HG02884 (cell line): ENCODE data around the gene RAP2A.

Experiments
- ATAC-seq: cut with Tn5 transposase; IDR thresholded peaks from one replicate; pipeline ENCODE4 v1.9.1; 2021; ENCODE audit warnings: mild to moderate bottlenecking, moderate library complexity; ENCODE audit not compliant: unreplicated experiment

Gene RAP2A

DNA sequence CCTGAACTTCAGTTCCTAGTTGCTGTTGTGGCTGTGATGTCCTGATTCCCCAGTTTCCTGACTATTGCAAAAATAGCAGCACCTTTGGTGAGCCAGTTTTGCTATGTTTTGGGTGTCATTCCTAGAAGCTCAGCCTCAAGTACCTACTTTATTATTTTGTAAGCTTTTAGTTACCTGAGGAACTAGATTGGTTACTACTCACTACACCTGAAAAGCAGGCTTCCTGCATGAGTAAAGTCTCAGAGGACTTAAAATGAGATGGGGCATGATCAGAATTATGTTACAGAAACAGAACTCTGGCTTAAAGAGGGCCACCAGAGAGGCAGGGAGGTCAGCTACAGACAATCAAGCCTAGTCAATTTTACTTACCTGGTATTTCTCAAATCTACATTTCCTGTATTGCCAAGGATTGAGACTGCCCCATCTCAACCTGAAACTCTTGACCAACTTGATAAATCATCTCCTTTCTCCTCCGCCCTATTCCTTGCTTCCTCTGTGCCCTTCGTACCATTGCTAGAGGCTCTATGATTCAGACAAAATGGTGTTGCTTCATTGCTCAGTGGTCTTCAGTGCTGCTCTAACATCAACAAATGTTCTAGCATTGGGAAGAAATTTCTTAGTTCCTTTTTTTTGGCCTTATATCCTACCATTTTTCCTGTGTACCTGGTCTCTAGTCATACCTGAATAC is 58.9 kb downstream of the RAP2A start:
- no peak for ATAC-seq

DNA sequence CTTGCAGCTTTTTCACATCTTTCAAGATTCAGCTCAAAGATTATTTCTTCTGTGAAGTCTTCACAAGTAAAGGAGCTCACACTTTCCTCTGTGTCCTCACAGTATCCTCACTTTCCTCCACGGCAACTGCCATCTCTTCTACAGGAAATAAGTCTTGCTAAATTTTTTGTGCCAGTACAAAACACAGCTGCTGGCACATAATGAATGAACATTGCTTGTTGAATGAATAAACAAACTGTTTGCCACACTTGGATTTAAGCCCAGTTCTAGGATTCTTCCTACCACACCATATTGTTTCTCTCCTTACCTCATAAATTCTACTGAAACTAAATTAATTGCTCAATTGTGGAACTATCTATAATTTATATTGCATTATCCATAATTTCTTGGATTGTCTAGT is 59.5 kb downstream of the RAP2A start:
- no peak for ATAC-seq

- no peak for ATAC-seq
Observed at GRCh38 chr13:97495678-97496077, 61.7 kb downstream of the RAP2A start.

DNA sequence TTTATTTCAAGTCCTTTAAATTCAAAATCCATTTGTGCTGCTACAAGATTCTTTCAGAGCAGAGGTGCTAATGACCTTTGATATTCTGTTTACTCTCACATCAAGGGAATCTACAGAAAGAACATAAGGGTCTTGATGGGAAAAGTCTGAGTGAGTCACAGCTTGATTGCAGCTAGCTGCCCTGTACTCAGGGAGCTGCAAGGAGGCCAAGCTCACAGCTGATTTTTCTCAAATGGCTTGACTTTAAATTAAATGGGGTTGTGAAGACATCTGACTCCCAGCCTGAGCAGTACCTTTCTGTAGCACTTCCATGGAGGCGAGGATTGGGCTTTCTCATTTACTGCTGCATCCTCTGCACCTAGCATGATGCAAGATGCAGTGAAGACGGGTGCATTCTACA is 62.5 kb downstream of the RAP2A start:
- ATAC-seq = no peak

- ATAC-seq = no peak
Observed at GRCh38 chr13:97497400-97497799, 63.4 kb downstream of the RAP2A start.

- no peak for ATAC-seq
Observed at GRCh38 chr13:97498419-97498818, 64.5 kb downstream of the RAP2A start.

DNA sequence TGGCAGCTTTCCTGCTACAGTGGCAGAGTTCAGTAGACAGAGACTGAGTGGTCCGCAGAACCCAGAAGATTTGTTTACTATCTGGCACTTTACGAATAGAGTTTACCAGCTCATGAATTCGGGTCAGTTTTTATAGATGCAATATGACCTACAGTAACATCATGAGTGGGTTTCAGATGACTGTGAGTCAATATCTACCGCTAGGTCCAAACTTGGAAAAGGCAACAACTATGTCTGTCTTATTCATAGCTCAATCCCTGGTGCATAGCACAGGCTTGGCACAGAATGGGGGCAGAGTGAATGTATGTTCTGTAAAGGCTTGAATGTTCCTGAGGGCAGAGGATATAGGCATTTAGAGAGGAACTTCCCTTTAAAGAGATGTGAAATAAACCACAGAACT is 65.2 kb downstream of the RAP2A start:
- no peak for ATAC-seq

DNA sequence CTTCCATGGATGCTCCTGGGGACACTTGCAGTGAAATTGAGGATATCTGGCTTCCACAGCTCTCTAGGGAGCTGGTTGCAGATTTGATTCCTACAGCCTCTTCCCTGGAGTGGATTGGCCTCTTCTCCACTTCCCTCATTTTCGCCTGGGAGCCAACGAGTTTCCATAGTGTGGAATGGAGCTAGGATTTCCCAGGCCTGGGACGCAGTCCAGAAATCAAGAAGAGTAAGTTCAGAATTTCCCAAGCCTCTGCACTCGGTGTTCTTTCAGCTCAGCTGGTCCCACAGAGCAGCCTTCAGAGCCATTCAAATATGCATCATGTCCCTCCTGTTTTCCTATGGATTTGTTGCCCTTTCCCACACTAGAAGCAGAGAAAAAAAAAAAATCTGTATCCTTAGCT is 68.2 kb downstream of the RAP2A start:
- ATAC-seq = no peak

DNA sequence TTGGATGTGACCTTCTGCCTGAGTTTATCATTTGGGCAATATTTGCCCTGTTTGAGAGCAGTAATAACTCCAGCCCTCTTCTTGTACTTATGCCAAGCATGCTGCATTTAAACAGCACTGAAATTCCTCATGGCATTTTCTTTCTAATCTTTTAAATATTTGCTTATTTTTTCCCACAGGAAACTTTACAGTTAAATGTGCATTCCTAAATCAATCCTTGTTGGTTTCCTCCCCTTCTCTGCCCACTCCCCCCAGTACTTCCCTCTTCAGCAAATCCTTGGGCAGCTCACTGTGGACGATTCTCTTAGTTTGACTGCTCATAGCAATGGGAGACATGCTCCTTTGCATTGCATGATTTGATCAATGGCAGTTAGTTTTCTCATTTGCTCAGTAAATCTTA is 68.7 kb downstream of the RAP2A start:
- ATAC-seq = no peak

DNA sequence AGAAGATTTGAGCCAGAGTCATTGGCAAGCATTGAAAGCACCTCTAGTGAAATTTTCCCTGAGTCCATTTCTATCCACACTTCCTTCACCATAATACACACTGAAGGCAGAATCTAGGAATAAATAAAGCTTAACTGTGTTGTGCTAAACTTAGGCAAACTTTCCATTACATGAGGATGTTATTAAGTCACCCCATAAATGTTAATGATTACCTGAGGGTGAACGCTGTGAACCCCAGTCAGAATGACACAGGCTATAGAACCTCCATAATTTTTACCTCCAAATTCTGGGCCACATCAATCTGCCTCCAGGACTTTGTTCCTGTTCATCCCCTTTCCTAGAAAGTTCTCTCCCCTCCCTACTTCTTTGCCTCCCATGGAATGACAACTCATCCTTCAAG is 71.0 kb downstream of the RAP2A start:
- no peak for ATAC-seq

DNA sequence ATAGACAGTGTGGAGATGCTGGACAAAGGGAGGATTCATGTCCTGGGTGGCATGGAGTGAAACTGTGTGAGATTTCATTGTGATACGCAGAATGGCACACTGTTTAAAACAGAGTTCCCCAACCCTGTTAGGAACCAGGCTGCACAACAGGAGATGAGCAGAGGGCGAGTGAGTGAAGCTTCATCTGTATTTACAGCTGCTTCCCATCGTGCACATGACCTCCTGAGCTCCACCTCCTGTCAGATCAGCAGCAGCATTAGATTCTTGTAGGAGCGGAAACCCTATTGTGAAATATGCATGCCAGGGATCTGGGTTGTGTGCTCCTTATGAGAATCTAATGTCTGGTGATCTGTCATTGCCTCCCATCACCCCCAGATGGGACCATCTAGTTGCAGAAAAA is 72.5 kb downstream of the RAP2A start:
- ATAC-seq = no peak

- ATAC-seq = no peak
Observed at GRCh38 chr13:97512732-97513131, 78.8 kb downstream of the RAP2A start.

DNA sequence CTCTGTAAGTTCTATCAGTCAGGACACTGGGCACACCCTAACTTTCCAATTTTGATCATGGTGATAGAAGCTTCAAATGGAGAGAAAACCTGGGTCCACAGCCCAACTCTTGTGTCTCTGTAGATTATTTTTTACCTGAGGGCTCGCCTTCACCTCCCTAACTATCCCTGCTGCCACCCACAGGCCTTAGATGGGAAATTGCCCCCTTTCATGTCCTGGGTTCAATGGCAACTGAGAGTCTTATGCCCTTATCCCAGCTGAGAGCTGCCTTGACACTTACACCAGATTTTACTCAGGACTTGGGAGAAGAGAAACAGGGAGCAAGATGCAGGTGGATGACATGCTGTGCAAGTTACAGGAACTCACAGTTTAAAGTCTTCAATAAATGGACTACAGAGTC is 81.7 kb downstream of the RAP2A start:
- ATAC-seq = no peak

GRCh38 chr13:97517967-97518366 is 84.0 kb downstream of the RAP2A start:
- ATAC-seq = no peak
